GM13976 (cell line): ENCODE results near the gene RDX.
"Not testable (repeated sequence)": the region's sequence is repeated elsewhere in the genome, so short reads cannot be mapped to it uniquely, and the experiment has no call there.

Experiments used
- DNase-seq: peaks from one replicate; pipeline ENCODE4 v3.0.0; 2012; ENCODE audit warnings: low spot score
- CTCF ChIP-seq: IDR thresholded peaks from 2 replicates; pipeline ENCODE4 v1.5.1; 2012; ENCODE audit warnings: borderline replicate concordance, mild to moderate bottlenecking; ENCODE audit not compliant: insufficient read depth; ENCODE audit errors: extremely low read depth, missing control alignments, control extremely low read depth
- in situ Hi-C: fragments of 300-500 bp; cut with MboI; formaldehyde crosslinking; loops from one replicate; pipeline ENCODE4 v1.12.0; 2022; ENCODE audit warnings: low sequenced_read_pairs, mixed read lengths, inconsistent platforms; ENCODE audit not compliant: unreplicated experiment

The RDX gene

GRCh38 chr11:110318638-110319404 lies 22.4 kb upstream of the RDX start:
- DNase-seq = no peak
- in situ Hi-C loops = no loop called here
- no peak for TF ChIP-seq CTCF

GRCh38 chr11:110317516-110317932 lies 21.1 kb upstream of the RDX start:
- in situ Hi-C loops = no loop called here
- no peak for DNase-seq
- no peak for TF ChIP-seq CTCF

- no peak for DNase-seq
These were observed 18.1 kb upstream of the RDX start for GRCh38 chr11:110314366-110315095.

GRCh38 chr11:110312670-110313069 lies 16.3 kb upstream of the RDX start:
- in situ Hi-C loops = no loop called here
- no peak for TF ChIP-seq CTCF
- no peak for DNase-seq

More at GRCh38 chr11:110314366-110315095, 18.1 kb upstream of the RDX start:
- in situ Hi-C loops = no loop called here
- TF ChIP-seq CTCF = no peak

- in situ Hi-C loops = no loop called here
- TF ChIP-seq CTCF = no peak
- no peak for DNase-seq
These were observed 15.6 kb upstream of the RDX start for GRCh38 chr11:110311783-110312579.

GRCh38 chr11:110308071-110308470 lies 11.7 kb upstream of the RDX start:
- no peak for DNase-seq
- no peak for TF ChIP-seq CTCF
- in situ Hi-C loops = no loop called here

GRCh38 chr11:110306019-110306388 lies 9.6 kb upstream of the RDX start:
- in situ Hi-C loops, DNase-seq: not testable (repeated sequence)
